GM18867 (cell line): ENCODE results near the gene DUOXA2.

Source experiments
- ATAC-seq: cut with Tn5 transposase; IDR thresholded peaks from one replicate; pipeline ENCODE4 v1.9.1; 2021; ENCODE audit warnings: mild to moderate bottlenecking, moderate library complexity; ENCODE audit not compliant: unreplicated experiment

The DUOXA2 gene

GRCh38 chr15:45156744-45157455 lies 42.8 kb downstream of the DUOXA2 start:
- ATAC-seq, result no peak

DNA sequence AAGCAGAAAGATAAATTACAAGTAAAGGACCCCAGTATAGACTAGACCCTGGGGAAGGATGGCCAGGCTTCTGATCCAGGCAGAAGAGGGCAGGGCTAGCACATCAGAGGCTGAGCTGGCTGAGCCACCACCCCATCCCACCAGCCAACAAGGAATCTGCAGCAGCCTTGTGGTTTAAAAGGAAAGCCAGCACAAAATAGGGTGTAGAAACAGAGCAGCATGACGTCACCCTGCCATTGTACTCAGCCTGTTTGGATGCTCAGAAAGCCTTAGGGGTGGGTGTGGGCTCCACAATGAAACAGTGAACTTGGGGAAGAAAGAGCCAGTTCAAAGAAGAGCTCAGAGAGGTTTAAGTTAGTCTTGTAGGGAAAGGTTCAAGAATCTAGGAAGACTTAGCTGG lies 43.8 kb downstream of the DUOXA2 start:
- no peak for ATAC-seq

GRCh38 chr15:45161666-45162065 lies 47.5 kb downstream of the DUOXA2 start:
- no peak for ATAC-seq

DNA sequence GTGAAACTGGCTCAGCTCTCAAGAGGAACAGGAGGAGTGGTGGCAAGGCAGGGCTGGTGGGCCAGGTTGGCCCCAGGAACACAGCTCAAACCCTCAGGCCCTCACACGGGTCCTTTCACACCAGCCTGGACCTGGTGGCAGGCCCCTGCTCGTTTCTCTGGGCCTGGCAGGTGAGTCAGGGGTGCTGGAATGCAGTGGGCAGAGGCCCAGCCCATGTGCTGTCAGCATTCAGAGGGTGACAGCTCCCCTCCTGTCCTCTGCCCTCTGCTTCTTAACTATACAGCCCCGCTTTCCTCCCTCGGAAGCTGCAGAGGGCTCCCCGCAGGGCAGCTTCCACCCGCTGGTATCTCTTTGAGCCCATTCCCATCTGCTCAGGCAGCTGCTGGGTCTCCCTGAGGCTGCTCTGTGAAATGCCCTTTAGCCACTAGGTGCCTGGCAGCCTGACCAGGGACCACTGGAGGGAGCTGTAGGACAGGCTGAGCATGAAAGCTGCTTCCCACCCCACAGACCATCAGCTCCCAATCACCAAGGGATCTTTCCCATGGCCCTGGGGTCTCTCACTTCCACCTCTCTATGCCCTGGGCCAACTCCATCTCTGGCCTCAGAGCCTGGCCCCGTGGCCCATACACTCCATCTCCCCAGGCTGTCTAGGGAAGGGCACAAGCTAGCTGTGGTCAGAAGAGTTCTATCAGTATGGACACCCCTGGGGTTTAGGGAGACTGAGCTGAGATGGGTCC lies 48.8 kb downstream of the DUOXA2 start:
- ATAC-seq, result peak; percentile 41

GRCh38 chr15:45163508-45163856 lies 49.4 kb downstream of the DUOXA2 start:
- no peak for ATAC-seq

- no peak for ATAC-seq
Measured at GRCh38 chr15:45164914-45165313, 50.8 kb downstream of the DUOXA2 start.

DNA sequence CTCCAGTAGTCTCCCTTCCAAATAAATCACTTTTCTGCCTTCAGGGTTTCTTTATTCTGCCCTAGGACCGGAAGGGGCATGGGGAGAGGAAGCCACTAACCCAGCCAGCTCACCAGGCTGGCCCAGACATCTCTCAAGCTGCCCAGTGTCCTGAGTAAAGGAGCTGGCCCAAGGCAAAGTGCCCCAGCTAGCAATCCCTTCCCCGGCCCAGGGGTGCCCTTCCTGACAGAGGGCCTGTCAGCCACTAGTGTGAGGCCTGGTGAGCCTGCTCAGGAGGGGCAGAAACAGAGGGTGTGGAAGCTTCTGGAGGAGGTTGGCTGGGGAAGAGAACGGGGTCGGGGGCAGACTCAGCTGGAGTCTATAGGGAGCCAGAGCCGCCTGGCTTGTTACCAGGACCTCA lies 51.4 kb downstream of the DUOXA2 start:
- no peak for ATAC-seq

DNA sequence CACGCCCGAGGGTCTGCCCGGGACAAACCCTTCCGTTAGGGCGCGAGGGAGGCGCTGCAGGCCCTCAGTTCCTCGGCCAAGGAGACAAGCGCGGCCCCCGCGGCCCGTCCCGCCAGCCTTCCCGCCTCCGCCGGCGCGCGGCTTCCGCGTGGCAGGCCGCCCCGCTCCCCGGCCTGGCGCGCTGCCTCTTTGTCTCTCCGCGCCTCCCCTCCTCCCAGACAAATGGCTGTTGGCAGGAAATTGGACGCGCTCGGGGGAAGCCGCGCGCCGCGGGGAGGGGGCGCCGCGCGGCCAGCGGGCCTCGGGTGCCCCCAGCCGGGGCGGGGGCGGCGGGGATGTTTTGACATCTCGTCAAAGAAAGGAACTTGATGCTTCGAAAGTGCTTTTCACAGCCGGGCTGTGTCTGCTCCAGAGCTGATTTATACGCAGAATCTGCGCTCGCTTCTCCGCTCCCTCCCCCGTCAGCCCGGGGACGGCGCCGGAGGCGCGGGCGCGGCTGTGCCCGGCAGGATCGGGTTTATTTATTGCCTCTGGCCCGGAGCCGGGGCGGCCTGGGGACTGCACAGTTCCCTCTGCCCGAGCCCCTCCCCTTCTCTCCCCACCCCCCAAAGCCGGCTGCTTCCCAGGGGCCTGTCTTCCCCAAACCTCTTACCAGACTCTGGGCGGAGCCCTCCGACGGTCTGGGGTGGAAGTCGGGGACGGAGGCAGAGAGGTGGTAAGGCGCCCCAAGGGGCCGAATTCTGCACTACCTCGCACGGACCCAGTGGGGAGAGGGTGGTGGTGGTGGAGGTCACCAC lies 52.9 kb downstream of the DUOXA2 start:
- ATAC-seq, result peak; percentile 93

DNA sequence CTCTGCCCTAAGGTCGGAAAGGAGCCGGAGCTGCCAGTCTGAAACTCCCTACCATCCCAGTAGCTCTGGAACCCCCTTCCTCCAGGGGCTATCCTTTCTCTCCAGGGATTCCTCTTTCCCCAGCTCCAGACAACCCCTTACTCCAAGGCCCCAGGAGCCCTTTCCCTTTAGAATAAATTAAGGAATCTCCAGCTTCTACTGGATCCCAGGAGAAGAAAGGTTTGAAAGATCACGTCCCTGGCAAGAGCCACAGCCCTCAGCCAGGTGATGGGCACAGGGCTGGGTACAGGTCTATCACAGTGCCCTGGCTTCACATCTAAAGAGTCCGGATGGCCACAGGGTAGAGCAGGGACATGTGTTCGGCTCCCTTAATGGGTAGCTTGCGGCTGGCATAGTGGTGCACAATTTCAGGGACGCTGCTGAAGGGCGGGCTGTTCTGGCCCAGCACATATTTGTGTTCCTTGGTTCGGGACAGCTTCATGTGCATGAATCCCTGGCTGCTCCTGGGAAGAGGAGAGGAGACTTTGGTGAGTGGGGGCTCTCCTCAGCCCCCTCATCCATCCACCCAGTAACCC lies 53.6 kb downstream of the DUOXA2 start:
- ATAC-seq, result no peak
